Measurements from ENCODE around the gene KCNIP1. TPM values are rescaled to one million over a fixed set of nuclear protein-coding genes. Genes with fewer than 3 reads are reported as not detected.

Gene KCNIP1
- total and polyA plus RNA-seq, 10 donors, result 0.08 to 20.0 (median 9.4) TPM

- no peak overlapping the region for H3K27ac ChIP-seq
- TF ChIP-seq POLR2AphosphoS5 (IDR thresholded peaks at IDR 0.05) (no peak), CTCF (IDR thresholded peaks at IDR 0.05 in 8 of 11, conservative IDR thresholded peaks at IDR 0.05 in 3 of 11) (no peak), POLR2A (IDR thresholded peaks at IDR 0.05) (no peak)
- H3K4me3 ChIP-seq, result no peak overlapping the region
- no peaks in the 10 kb centered on the region for H3K36me3 ChIP-seq
- peaks cover 0 to 46% (median 4%) of the 10 kb centered on the region in 7 donors for H3K27me3 ChIP-seq (replicated peaks in 1 of 7)
- WGBS, 5 donors, result 57 to 82% (median 70%) methylated on average over 3 of the region's 3 CpGs
- H3K4me1 ChIP-seq, result peaks cover 0 to 9% (median 3%) of the 10 kb centered on the region in 6 donors
- no peak for DNase-seq
- intact Hi-C loops (cut with DNase I; ENCODE audit: low total_unique reads), result no loop called here
- no peaks in the 10 kb centered on the region for H3K9me3 ChIP-seq
Measured at GRCh38 chr5:170557314-170557713, 53.5 kb downstream of the KCNIP1 start.

GRCh38 chr5:170559296-170559695 is 55.5 kb downstream of the KCNIP1 start:
- WGBS, 5 donors, result 71 to 92% (median 78%) methylated on average over 3 of the region's 3 CpGs
- no peak for DNase-seq
- TF ChIP-seq POLR2AphosphoS5 (IDR thresholded peaks at IDR 0.05) (no peak), POLR2A (IDR thresholded peaks at IDR 0.05) (no peak), CTCF (IDR thresholded peaks at IDR 0.05 in 8 of 11, conservative IDR thresholded peaks at IDR 0.05 in 3 of 11) (no peak)
- H3K4me1 ChIP-seq, result no peaks in the 10 kb centered on the region
- H3K9me3 ChIP-seq, result no peaks in the 10 kb centered on the region
- H3K27me3 ChIP-seq (replicated peaks in 1 of 7), result peaks cover 0 to 30% (median 0%) of the 10 kb centered on the region in 7 donors
- H3K27ac ChIP-seq, result no peak overlapping the region
- intact Hi-C loops (cut with DNase I; ENCODE audit: low total_unique reads), result no loop called here
- no peaks in the 10 kb centered on the region for H3K36me3 ChIP-seq
- H3K4me3 ChIP-seq, result no peak overlapping the region

GRCh38 chr5:170560938-170561337 is 57.1 kb downstream of the KCNIP1 start:
- peaks cover 0 to 16% (median 0%) of the 10 kb centered on the region in 7 donors for H3K27me3 ChIP-seq (replicated peaks in 1 of 7)
- intact Hi-C loops (cut with DNase I; ENCODE audit: low total_unique reads), result no loop called here
- no peak overlapping the region for H3K27ac ChIP-seq
- H3K9me3 ChIP-seq, result no peaks in the 10 kb centered on the region
- no peaks in the 10 kb centered on the region for H3K36me3 ChIP-seq
- H3K4me3 ChIP-seq, result no peak overlapping the region
- H3K4me1 ChIP-seq, result no peaks in the 10 kb centered on the region
- no peak for TF ChIP-seq CTCF (IDR thresholded peaks at IDR 0.05 in 8 of 11, conservative IDR thresholded peaks at IDR 0.05 in 3 of 11)
- no peak for TF ChIP-seq POLR2AphosphoS5 (IDR thresholded peaks at IDR 0.05)
- no peak for TF ChIP-seq POLR2A (IDR thresholded peaks at IDR 0.05)
- no peak for DNase-seq
- WGBS, 5 donors, result 82 to 92% (median 88%) methylated on average over 7 of the region's 7 CpGs

DNA sequence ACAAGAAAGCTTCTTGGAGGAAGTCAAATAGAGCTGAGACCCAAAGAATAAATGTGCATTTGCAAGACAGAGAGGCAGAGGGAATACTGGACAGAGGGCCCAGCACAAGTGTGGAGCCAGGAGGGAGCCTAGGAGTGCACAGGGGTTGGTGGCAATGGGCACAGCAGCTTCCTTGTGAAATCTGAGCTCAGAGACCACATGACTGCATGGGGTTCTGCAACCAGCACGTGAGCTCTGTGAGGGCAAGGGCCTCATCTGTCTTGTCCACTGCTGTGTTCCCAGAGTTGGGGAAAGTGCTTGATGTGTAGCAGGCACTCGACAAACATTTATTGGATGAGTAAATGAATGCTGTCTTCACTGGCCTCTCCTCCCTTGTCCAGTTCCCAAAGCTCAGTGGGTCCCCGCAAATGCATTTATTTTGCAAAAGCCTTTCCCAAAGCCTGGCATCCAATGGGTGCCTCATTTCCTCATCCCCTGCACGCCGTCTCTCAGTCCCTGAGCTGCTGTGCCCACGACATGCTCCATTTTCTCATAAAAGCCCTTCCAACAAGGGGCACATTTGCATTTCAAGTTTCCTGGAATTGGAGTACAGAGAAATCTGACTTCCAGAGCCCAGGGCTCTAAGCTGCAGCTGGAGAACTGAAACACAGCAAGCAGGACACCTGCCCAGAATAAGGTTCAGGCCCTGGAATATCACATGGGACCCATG is 58.5 kb downstream of the KCNIP1 start:
- intact Hi-C loops (cut with DNase I; ENCODE audit: low total_unique reads), result no loop called here
- no peaks in the 10 kb centered on the region for H3K36me3 ChIP-seq
- 75 to 87% (median 81%) methylated on average over 6 of the region's 6 CpGs for WGBS, 5 donors
- H3K27ac ChIP-seq, result no peak overlapping the region
- H3K4me3 ChIP-seq, result no peak overlapping the region
- peaks cover 0 to 28% (median 0%) of the 10 kb centered on the region in 7 donors for H3K27me3 ChIP-seq (replicated peaks in 1 of 7)
- no peak for DNase-seq
- no peak for TF ChIP-seq POLR2A (IDR thresholded peaks at IDR 0.05)
- TF ChIP-seq CTCF (IDR thresholded peaks at IDR 0.05 in 8 of 11, conservative IDR thresholded peaks at IDR 0.05 in 3 of 11), result no peak
- TF ChIP-seq POLR2AphosphoS5 (IDR thresholded peaks at IDR 0.05), result no peak
- no peaks in the 10 kb centered on the region for H3K9me3 ChIP-seq
- no peaks in the 10 kb centered on the region for H3K4me1 ChIP-seq
